Stimulated activated CD4-positive, alpha-beta T cell treated with anti-CD3 and anti-CD28 coated beads, TNF-alpha, amount 100 ng/mL, for 24 hours (primary cell): Measurements from ENCODE around the gene SUPT20HL1.

Source experiments
- DNase-seq, 3 experiments: peaks; one replicate each; pipeline ENCODE4 v3.0.0-alpha.2; 2020; ENCODE audit warnings: low read depth in 3 of 3

Gene SUPT20HL1

GRCh38 chrX:24396931-24397279 is 36.5 kb downstream of the SUPT20HL1 start:
- DNase-seq = no peak

- DNase-seq = no peak
Observed at GRCh38 chrX:24398766-24399165, 38.3 kb downstream of the SUPT20HL1 start.

DNA sequence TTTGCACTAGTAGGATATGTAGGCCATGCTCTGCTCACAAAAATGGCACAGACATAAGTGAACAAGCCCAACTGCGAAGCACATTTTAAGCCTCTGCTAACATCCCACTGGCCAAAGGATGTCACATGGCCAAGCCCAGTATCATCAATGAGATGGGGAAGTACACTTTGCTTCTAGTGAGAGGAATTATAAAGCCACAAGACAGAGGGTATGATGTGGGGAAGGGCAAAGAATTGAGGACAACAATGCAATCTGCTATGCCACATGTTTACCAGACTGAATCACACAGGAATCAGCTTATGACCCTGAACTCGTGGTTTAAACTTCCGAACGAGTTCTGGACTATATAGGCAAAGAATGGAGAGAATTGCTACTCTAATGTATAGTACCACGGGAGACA is 39.1 kb downstream of the SUPT20HL1 start:
- DNase-seq = no peak

GRCh38 chrX:24405959-24406358 is 45.5 kb downstream of the SUPT20HL1 start:
- DNase-seq = no peak
